Inflammatory macrophage (primary cell): ENCODE results near the gene PTOV1.

Experiments used
- DNase-seq, 2 donors: peaks; one replicate each; pipeline ENCODE4 v3.0.0-alpha.2; 2020 to 2022

Gene PTOV1

GRCh38 chr19:49889687-49890348, 38.9 kb downstream of the PTOV1 start:
- peak; percentile 80 to 82 for DNase-seq

- DNase-seq = no peak
Measured at GRCh38 chr19:49890349-49891311, 39.7 kb downstream of the PTOV1 start.

GRCh38 chr19:49891393-49891792, 40.4 kb downstream of the PTOV1 start:
- DNase-seq = no peak

GRCh38 chr19:49892716-49893115, 41.8 kb downstream of the PTOV1 start:
- no peak for DNase-seq

- no peak for DNase-seq
Measured at GRCh38 chr19:49894011-49894664, 43.2 kb downstream of the PTOV1 start.

GRCh38 chr19:49894879-49895565, 44.1 kb downstream of the PTOV1 start:
- peak in 1 of 2 donors; percentile 29 for DNase-seq

GRCh38 chr19:49895566-49896297, 44.8 kb downstream of the PTOV1 start:
- DNase-seq = no peak

- peak; percentile 86 to 89 for DNase-seq
Measured at GRCh38 chr19:49896863-49897621, 46.1 kb downstream of the PTOV1 start, which contains the start of gene IL4I1. TSS of gene IL4I1 (minus strand) at chr19:49896887. CDS start at chr19:49896160, 727 bp downstream.

- peak; percentile 33 to 43 for DNase-seq
Measured at GRCh38 chr19:49904136-49904535, 53.2 kb downstream of the PTOV1 start.

GRCh38 chr19:49906879-49907564, 56.1 kb downstream of the PTOV1 start:
- DNase-seq = no peak

GRCh38 chr19:49907745-49908446, 56.9 kb downstream of the PTOV1 start:
- no peak for DNase-seq

GRCh38 chr19:49908480-49909420, 57.8 kb downstream of the PTOV1 start:
- DNase-seq = no peak

- no peak for DNase-seq
Measured at GRCh38 chr19:49910179-49910578, 59.2 kb downstream of the PTOV1 start.
